Erythroblast (primary cell): ENCODE data around the gene VN1R5.
"Not testable (repeated sequence)": the region's sequence is repeated elsewhere in the genome, so short reads cannot be mapped to it uniquely, and the experiment has no call there.

Experiments
- DNase-seq, 2 experiments: peaks; one replicate each; lab custom pipeline; 2025; lab: John Stamatoyannopoulos, UW
- GATA1 ChIP-seq: IDR thresholded peaks from 2 replicates; pipeline ENCODE4 v1.6.1; 2011; ENCODE audit warnings: low read depth, mild to moderate bottlenecking, control low read depth, low read length, moderate library complexity
- POLR2A ChIP-seq: IDR thresholded peaks from 2 replicates; pipeline ENCODE4 v1.6.1; 2011; ENCODE audit warnings: mild to moderate bottlenecking, low read length

The VN1R5 gene

DNA sequence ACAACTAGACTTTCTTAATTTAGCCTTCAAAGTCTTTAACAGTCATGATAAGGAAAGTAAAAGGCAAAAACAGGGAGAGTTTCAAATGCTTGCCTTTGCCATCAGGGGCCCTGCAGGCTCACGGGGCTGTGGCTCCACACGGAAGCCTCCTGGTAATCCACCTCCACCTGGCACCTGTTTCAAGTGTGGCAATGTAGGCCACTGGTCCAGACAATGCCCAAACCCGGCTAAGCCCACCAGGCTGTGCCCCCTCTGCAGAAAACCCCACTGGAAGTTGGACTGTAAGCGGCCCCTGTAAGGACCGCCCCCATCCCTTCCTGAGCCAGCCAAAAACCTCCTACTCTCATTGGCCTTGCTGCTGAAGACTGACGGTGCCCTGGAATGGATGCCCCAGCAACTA is 32.5 kb downstream of the VN1R5 start:
- DNase-seq, result no peak

DNA sequence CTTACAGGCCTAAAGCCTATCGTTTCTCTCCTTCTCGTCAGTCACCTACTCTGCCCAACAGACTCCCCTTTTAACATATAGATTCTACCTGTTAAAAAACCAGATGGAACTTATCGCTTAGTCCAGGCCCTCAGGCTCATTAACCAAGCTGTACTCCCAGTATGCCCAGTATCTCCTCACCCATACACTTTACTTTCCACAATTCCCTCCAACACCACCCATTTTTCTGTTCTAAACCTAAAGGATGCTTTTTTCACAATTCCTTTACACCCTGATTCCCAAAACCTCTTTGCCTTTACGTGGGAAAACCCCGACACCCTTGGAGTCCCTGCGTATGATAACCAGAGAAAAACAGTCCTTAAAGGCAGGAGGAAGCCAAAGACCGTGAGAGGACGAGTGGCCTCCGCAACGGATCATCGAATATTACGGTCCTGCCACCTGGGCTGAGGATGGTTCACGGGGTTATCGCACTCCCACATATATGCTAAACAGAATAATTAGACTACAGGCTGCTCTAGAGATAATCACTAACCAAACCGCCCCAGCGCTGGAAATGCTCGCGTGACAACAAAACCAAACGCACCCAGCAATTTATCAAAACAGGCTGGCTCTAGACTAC is 33.5 kb downstream of the VN1R5 start:
- DNase-seq, result not testable (repeated sequence)

More for the DNA sequence above, 32.5 kb downstream of the VN1R5 start:
- TF ChIP-seq GATA1, result no peak
- no peak for TF ChIP-seq POLR2A

DNA sequence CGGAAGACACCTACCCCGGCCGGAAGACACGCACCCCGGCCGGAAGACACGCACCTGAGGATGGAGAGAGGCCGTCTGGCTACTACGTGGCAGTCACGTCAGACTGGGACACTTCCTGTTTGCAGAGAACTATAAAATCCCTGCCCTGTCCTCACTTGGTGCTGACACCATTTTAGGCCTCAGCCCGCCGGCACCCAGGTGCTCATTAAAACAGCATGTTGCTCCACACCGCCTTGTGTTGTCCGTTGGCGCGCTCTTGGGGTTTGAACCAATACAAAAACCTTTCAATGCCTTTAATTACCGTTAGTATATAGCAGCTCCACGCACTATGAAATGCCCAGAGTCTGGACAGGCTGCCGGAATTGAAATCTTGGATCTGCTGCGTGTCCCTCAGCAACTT is 34.7 kb downstream of the VN1R5 start:
- no peak for DNase-seq
- TF ChIP-seq POLR2A (no peak), GATA1 (no peak)

GRCh38 chr1:247291161-247291560 is 35.3 kb downstream of the VN1R5 start:
- no peak for DNase-seq

GRCh38 chr1:247291833-247292561 is 36.1 kb downstream of the VN1R5 start:
- no peak for DNase-seq

More at GRCh38 chr1:247291161-247291560, 35.3 kb downstream of the VN1R5 start:
- TF ChIP-seq GATA1 (no peak), POLR2A (no peak)

GRCh38 chr1:247293047-247293446 is 37.2 kb downstream of the VN1R5 start:
- no peak for DNase-seq
- TF ChIP-seq GATA1, result no peak
- no peak for TF ChIP-seq POLR2A

More at GRCh38 chr1:247291833-247292561, 36.1 kb downstream of the VN1R5 start:
- no peak for TF ChIP-seq POLR2A
- no peak for TF ChIP-seq GATA1

- TF ChIP-seq POLR2A, result no peak
- no peak for TF ChIP-seq GATA1
- DNase-seq, result no peak
Observed at GRCh38 chr1:247294282-247294681, 38.4 kb downstream of the VN1R5 start.

GRCh38 chr1:247295274-247295684 is 39.4 kb downstream of the VN1R5 start:
- TF ChIP-seq POLR2A (no peak), GATA1 (no peak)
- no peak for DNase-seq

GRCh38 chr1:247295746-247296145 is 39.9 kb downstream of the VN1R5 start:
- DNase-seq, result no peak
- no peak for TF ChIP-seq POLR2A
- TF ChIP-seq GATA1, result no peak

DNA sequence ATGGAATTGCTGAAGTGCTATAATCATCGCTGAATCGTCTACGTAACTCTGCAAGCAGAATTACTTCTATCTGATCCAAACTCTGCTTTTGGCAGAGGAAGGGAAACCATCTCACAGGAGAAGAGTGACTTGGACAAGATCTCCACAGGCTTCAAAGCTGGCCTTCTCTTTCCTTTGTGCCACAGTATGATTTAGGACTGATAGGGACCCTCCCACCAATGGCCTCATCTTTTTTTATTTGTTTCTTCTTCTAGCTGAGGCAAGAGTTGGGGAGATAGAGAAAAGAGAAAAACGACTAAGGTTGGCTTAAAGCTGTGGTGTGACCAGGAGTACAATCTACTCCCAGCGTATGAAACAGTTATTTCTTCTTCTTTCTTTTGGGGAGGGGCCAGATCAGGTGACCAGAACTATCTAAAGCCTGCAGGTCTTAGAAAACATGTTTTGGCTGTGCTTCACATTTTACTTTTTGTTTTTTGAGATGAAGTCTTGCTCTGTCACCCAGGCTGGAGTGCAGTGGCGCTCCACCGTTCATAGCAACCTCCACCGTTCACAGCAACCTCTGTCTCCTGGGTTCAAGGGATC is 40.8 kb downstream of the VN1R5 start:
- TF ChIP-seq POLR2A (no peak), GATA1 (no peak)
- DNase-seq, result no peak

- no peak for TF ChIP-seq POLR2A
- TF ChIP-seq GATA1, result no peak
- DNase-seq, result no peak
Observed at GRCh38 chr1:247297263-247298123, 41.6 kb downstream of the VN1R5 start.

GRCh38 chr1:247298124-247298481 is 42.2 kb downstream of the VN1R5 start:
- no peak for DNase-seq
- no peak for TF ChIP-seq POLR2A
- TF ChIP-seq GATA1, result no peak

DNA sequence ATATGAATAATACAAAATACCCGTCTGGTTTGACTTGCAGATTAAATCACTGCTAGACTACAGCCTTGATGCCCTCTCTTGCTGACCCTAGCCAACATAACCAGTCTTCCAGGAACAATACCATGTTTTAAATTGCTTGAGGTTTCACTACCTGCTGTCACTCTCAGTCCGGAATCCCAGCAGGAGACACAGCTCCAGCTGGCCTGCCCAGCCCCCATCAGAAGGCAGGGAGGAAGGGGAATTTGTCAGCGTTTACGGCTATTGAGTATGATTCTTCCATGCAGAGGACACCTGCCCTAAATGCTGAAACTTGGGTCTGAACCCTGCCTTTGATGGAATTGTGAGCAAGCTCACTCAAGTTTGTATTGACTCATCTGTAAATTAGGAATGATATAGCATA is 42.8 kb downstream of the VN1R5 start:
- no peak for DNase-seq
- TF ChIP-seq POLR2A (no peak), GATA1 (no peak)

DNA sequence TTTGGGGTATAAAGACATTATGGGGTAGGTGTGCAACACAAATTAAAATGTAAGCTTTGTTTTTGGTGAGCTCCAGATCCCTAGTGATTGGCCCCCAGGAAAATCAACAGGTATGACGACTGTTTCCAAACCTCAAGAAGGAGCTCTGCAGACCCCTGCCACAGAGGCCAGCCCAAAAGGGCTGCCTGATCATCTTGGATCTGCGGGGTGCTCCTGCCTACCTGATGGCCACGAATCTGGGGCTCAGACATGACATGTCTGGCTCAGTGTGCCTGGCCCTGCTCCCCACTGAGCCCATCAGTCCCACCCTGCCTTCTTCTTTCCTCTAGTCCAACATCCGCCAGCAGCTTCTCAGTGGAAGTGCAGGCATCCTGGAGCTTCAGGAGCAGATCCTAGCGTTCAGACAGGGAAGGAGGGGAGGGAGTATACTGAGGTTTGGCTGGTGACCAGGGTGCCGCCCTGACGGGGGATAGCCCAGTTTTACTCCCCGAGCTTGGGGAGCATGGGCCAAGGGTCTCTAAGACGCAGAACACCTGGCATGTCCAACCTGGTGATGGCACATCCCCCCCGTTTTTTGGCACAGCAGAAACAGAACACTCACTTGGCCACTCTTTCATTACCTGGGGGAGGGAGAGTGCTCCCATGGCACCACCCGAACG is 44.0 kb downstream of the VN1R5 start:
- no peak for TF ChIP-seq GATA1
- TF ChIP-seq POLR2A, result no peak
- DNase-seq, result no peak
